SW480 (cell line): ENCODE measurements around the gene ZNF407.

Experiments used
- DNase-seq: peaks from one replicate; pipeline ENCODE4 v3.0.0-alpha.2; 2016; ENCODE audit warnings: low spot score

Gene ZNF407

DNA sequence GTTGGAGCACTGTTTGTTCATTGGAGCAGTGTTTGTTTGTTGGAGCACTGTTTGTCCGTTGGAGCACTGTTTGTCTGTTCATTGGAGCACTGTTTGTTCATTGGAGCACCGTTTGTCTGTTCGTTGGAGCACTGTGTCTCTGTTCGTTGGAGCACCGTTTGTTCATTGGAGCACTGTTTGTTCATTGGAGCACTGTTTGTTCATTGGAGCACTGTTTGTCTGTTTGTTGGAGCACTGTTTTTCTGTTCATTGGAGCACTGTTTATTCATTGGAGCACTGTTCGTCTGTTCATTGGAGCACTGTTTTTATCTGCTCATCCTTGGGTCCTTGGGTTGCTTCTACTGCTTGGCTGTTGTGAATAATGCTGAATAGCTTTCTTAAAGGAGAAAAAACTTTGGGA lies 74.7 kb downstream of the ZNF407 start:
- no peak for DNase-seq

DNA sequence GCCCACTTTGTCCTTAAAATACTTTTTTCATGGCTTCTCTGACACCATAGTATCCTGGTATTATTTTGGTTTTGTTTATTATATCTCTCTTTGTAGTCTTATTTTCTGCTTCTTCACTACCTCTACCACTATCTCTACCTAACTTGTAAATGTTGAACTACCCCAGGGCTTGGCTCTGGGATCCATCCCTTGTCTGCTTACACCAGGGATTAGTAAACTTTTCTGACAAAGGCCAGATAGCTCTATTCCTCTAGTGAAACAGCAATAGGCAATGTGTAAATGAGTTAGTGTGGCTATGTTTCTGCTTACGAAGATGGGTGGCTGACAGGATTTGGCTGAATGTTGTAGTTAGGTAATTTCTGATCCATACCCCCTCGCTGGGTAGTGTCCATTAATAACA lies 76.8 kb downstream of the ZNF407 start:
- DNase-seq: no peak

DNA sequence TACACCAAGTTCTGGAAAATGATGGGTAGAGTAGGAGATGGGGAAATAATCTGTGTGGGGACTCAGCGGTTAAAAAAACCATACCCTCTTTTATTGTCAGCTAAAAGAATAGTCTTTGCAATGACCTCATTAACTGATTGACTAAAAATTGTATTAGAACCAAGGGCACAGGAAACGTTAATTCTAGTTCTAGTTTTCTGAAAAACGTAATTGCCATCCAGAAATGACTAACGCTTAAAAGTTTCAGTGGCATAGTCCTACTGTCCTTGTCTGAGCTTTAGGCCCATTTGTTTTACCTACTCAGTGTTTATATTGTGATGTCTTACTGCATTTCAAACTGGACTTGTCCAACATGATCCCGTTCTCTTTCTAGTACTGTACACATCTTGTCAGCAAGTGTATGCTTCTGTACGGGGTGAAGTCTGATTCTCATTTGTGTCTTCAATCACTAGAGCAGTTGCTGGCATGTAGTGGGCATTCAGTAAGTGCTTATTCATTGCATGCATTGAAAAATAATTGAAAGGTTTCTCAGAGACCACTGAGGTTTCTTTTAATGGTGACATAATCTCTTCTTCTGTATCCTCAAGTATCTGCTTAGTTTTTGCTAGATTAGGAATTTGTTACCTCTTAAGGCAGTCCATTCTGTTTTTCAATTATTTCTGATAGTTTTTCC lies 81.5 kb downstream of the ZNF407 start:
- no peak for DNase-seq

DNA sequence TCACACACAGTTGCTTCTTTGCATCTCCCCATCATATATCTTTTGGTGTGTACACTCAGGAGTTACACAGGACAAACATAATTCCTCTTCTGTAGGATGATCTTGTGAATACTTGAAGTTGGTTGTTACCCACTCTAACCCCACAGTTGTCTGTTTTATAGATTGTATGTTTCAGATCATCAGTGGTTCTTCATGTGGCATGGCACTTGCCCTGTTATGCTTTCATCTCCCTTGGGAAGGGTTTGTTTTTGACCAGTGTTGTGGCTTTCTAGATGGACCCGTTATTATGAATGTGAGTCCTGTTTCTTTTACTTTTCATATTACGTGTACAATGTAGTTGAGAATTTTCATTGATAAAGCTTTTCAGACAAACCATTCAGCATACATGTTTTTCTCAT lies 82.0 kb downstream of the ZNF407 start:
- DNase-seq: no peak

DNA sequence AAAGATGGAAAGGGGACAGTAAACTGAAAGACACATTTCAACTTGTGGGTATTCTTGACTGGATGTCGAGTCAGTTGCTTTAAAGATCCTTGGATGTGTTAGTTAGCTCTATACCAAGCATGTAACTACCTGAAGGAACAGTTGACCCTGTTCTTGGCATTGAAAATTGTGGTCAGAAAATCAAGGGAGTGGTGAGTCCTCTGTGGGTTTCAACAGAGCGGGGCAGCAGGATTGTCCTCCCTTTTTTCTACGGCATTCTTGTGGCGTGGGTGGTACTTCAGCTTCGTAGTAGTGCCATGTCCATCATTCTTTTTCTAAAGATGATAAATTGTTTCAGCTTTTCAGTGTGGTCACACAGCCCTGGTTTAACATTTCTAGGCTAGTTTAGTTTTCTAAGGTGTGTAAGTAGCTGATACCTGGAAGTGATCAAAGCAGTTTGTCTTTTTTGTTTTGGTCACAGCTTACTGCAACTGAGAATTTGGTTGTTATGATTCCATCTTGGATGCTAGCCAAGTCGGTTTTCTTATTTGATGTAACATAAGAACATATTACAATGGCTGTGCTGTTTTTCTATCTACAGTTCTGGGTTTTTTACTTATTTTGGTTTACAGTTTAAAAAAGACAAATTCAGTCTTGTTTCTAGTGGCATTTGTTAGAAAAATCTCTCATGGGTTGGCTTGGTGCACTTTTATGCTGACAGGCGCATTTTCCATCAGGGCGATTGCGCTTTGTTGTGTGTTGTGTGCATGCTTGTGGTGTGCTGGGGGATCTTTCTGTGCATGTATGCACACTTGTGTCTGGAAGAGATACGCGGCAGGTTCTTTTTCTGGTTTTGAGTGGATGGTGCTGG lies 84.7 kb downstream of the ZNF407 start:
- no peak for DNase-seq

DNA sequence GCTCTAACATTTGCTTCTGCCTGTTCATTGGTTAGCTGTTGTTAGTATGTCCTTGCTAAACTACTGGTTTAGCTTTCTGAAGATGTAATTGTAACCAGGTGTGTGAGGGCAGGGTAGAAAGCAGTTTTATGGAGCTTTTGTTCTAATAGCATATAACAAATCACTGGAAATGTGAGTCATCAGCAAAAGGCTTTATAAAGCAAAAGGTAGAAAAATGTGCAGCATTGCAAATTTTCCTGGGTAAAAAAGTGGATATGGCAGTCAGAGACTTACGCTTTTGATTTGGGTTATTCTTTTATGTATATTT lies 85.3 kb downstream of the ZNF407 start:
- no peak for DNase-seq

DNA sequence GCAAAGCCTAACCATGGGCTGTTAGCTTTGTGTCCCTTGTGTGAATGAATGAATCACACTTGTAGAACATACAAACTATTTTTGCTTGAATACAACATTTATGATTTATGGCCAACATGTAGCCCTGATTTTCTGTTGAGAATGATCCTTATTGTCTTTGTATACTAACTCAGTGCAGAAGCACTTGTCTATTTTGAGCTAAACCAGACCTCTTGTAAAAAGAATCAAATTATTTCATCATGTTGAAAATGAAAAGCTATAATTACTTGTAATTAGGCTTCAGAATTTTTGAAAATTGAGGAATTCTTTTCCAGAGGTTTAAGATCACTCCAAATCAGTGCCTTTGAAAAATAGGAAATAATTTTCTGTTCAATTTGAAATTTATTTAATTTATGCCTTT lies 85.9 kb downstream of the ZNF407 start:
- DNase-seq: no peak

DNA sequence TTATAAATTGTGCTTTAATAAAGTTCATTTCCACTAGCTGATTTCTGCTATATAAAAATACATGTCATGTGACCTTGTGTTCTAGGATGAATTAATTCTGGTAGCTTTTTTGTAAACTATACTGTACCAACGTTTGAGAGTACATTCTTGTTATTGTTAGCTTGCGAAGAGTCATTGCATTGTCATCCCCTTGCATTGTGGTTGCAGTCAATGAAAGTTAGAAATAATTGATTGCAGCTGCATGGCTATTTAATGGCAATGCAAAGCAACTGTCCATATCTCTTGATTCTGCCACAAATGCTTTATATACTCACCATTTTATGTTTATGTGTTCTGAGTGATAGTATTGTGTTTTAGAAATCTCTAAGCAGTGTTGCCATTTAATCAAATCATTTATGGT lies 91.6 kb downstream of the ZNF407 start:
- DNase-seq: no peak

DNA sequence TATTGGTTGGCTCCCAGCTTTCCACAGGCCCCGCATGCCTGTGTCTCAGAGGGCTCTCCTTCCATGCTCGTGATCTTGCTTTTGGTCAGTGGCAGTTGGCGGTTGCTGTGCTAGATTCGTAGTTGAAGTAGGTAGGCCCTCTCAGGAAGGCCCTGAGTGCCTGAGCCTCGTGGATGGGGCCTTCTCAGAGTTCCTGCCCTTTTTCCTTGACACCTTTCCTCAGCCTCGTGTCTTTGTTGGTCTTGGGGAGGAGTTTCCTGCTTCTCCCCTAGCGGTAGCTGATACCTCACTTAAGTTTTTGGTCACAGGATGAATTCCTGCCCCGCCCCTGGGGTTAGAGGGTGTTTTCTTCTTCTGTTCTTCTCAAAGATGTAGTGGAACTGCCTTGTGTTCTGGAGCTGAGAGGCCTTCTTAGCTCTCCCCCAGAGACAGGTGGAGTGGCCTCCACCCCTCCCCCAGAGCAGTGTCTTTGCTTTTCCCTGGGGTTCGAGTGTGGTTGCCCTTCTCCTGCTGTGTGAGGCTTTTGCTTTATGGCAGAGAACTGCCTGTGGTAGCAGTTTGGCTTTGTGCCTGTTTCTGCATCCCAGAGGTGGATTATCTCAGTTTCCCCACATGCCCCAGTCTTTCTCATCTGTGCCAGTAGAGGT lies 94.8 kb downstream of the ZNF407 start:
- no peak for DNase-seq

DNA sequence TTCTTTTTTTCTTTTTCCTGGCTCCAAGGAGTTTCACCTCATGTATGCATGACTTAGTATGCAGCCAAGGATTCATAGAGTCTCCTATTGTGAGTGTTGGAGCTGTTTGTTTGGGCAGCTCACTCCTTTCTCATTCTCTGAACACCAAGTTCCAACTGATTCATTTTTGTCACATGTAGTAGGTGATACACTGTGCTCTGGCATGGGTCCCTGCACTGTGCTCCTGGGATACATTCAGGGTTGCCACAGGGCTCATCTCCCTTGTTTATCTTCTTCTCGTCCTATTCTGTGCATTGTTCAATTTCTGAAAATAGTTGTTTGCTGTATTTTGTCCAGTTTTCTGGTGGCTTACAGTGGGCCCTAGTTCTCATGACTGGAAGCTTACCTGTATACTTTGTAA lies 96.8 kb downstream of the ZNF407 start:
- DNase-seq: no peak

DNA sequence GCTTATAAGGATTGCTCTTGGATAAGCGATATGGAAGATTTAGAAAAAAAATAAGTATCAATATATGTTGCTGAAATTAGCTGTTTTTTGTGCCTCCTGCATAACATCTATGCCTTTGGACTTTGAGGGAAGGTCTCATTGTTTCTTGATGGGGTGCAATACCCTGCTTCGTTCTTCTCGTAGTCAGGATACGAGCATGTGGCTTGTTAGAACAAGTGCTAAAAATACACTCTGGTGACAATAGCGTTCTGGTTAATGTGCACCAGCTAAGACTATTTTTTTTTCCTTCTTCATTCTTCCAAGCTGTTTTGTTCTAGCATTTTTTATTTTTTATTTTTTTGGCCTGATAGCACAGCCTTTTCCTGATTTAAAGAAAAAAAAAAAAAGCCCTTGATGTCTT lies 97.5 kb downstream of the ZNF407 start:
- no peak for DNase-seq

DNA sequence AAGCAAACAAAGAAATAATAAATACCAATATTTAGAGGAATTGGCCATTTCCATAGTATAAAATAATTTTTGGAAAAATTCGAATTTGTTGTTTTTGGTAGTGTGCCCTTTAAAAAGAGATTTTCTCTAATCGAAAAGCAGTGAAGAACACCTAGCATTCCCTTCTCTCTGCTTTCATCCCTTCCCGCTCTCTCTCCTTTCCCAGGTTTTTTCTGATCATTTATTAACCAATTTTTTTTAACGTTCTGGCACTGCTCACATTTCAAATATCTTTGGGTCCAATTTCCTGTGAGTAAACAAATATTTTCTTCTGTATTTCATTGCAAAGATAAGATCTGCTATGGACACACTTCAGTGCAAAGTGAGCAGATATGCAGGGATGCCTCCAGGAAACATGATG lies 101.2 kb downstream of the ZNF407 start:
- DNase-seq: no peak

DNA sequence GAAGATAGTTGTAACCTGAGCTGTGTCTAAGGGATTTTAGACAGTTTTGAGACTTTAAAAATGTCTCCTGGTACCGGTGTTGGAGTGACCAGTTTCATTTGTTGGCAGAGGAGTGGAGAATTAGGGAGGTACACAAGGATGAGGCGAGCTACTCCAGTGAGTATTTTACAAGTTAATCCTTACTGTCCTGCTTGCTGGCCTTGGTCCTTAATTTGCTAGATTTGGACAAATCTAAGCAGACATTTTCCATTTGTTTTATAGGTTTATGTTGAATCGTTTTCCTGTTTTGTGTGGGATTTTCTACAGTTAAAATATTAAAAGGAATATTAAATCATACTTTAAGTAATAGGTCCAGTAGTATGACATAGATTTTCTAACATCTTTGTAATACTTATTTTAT lies 101.8 kb downstream of the ZNF407 start:
- no peak for DNase-seq

DNA sequence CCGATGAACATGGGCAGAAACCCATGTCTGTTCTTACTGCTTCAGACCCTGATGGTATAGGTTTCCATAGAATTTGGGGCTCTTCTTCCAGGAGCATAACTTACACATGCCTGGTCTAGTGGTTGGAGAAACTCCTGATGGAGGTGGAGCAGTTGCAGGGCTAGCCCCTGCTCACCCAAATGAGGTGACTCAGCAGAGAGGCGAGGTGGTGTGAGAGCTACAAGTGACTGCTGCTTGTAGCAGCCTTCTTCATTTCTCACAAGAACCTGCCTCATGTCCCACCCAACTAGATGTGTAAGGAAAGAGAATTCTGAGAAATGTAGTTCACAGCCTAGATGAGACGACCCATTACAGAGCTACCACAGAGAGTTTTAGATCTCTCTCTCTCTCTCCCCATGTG lies 105.3 kb downstream of the ZNF407 start:
- no peak for DNase-seq

DNA sequence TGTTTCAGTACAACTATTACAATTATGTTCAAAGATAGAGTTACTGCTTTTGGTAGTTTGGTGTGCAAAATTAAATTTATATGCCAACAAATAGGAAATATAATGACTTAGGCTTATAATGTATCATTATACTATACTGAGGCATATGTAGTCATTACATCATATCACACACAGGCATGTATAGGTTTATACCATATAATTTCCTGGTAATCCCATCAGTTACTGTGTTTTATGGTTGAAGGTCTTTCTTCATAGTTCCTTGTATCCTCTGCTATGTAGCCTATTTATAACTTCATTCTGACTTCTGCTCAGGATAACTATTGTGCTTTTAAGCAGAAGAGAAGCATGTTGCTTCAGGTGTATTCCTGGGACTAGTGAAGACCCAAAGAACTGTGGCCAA lies 110.5 kb downstream of the ZNF407 start:
- DNase-seq: no peak

DNA sequence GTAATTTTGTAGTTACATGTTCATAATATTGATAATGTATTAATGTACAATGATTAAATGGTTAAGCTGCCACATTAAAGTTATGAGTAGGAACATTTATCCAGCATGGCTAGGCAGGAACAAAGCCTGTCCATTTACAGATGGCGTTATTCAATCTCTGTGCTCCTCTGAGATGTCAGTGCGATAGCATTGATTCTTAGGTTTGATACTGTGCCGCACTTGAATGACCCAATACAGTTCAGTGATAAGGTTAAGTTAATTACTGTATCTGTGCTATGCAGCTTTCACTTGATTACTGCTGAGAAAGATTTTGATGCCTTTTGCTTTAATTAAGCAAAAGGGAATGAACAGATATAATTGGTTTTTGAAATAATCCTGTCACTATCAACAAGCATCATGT lies 111.8 kb downstream of the ZNF407 start:
- no peak for DNase-seq

DNA sequence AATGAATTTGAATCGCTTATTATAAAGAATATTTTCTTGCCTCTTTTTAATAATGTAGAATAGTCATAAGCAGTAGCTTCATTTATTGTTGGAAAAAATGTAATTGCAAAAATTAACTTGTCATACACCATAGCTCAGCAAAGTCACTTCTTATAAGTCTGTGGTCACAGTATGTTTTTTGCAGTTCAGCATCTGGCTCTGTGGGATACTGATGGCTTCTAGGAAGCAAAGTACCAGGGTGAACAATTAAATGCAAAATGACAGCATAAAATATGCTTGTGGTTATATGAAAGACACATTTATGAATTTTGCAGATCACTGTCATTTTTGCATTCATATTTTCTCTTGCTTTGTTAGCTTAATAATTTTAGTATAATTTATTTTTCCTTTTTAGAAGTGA lies 116.5 kb downstream of the ZNF407 start:
- no peak for DNase-seq

DNA sequence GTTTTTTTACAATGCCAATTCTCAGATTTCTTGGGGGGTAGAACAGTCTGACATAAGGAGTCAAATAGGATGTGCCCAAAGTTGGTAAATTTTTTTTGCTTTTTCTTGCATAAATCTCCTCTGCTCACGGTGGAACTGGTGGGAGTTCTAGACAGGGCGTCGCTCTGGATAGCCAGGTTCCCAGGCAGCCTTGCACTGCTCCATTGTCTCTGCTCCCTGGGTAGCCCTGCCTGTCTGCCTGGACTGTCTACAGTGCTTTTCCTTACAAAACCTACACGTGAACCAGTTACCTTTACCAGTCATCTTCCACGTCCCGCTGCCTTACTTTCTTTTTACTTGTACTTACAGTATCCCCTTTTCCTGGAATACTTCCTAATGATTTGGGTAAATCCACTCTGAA lies 117.1 kb downstream of the ZNF407 start:
- no peak for DNase-seq

DNA sequence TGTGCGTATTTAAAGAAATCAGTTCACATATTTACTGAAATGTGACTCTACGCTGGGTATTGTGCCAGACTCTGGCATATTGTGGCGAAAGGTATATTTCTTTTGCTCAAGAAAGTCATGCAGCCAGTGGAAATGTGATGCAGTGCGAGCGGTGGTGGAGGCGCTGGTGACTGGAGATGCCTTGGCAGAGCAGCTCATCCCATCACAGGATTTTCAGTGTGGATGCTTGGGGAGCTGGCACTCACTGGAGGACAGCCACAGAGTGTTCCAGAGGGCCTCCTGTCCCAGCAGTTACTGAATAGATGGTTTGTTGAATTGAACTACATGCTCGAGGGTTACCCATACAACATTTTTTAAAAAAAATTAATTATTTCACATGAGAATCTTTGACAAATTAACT lies 117.6 kb downstream of the ZNF407 start:
- no peak for DNase-seq

DNA sequence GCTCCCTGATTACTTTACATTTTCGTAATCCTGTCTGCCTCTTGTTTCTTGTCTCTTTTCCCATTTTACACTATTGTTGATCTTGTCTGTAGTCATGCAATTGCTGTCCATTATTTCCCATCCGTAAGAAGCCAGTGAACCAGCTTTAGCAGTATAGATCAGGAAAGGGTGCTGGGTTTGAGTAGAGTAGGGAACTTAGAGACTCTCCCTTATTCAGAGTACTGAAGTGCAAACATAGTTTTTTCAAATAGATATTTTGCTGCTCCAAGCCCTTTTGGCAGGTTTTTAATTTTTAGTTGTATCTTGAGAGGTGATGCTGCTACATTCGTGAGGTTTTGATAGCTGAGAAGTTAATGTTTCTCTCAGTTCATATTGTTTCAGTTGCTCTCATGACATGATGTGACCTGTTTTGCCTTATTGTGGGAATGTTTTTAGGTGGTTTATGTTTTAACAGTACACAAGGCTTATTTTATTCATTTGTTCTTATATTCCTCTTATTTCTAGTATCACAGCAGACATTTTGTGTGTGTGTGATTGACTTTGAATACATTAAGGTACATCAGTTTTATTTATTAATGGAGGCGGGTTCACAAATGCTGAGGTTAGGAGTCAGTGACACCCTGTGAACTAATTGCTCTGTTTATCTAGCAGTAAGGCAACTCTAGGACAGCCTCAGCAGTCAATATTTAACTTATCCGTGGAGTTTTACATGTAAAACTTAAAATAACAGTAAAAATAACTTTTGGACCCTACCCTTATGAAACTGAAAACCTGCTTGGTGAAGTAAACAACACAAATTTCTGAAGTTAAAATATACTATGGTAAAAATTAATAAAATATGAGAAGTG lies 118.4 kb downstream of the ZNF407 start:
- no peak for DNase-seq

DNA sequence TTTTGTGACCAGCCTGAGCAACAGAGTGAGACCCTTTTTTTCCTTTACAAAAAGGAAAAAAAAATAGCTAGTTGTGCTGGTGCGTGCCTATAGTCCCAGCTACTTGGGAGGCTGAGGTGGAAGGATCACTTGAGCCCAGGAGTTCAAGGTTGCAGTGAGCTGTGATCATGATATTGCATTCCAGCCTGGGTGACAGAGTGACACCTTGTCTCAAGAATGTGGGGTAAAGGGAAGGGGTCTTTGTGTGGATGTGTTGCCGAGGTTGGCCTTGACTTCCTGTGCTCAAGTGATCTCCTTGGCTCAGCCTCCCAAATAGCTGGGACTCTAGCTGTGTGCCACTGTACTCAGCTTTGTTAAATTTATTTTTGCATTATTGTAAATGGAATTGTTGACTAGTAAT lies 120.6 kb downstream of the ZNF407 start:
- DNase-seq: no peak

DNA sequence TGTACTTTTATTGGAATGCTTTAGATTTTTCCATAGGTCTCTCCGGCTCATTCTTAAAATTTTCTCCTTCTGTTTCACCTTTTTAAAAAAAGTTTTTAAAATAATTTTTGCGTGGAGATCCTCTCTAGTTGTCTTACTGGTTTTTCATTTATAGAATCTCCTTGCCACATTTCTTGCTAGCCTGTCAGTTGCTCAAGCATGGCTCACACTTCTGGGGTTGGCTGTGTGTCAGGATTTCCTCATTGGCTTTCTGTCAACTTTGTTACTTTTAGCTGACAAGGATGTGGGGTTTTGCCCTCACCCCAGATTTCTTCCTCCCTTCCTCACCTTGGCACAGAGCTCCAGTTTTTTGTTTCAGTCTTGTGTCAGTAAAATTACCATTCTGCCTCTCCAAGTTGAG lies 124.6 kb downstream of the ZNF407 start:
- DNase-seq: no peak

DNA sequence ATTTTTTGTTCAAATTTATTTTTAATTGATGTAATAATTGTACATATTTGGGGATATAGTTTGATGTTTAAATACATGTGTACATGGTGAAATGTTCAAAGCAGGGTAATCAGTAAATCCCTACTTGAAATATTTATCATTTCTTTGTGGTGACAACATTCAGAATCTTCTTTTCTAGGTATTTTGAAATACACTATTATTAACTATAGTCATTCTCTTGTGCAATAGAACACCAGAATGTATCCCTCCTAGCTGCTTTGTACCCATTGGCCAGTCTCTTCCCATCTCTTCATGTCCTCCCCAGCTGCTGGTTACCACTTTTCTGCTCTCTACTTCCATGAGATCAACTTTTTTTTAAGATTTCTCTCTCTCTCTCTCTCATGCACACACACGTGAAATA lies 126.5 kb downstream of the ZNF407 start:
- DNase-seq: no peak
